NOMO-1 treated with dmso at 0.1 percent for 144 hours (cell line): ENCODE data around the gene METTL2A.
"Not testable (repeated sequence)": the region's sequence is repeated elsewhere in the genome, so short reads cannot be mapped to it uniquely, and the experiment has no call there.

Source experiments
- DNase-seq: peaks from one replicate; lab custom pipeline; 2025; ENCODE audit not compliant: unreplicated experiment; lab: John Stamatoyannopoulos, UW

Gene METTL2A

DNA sequence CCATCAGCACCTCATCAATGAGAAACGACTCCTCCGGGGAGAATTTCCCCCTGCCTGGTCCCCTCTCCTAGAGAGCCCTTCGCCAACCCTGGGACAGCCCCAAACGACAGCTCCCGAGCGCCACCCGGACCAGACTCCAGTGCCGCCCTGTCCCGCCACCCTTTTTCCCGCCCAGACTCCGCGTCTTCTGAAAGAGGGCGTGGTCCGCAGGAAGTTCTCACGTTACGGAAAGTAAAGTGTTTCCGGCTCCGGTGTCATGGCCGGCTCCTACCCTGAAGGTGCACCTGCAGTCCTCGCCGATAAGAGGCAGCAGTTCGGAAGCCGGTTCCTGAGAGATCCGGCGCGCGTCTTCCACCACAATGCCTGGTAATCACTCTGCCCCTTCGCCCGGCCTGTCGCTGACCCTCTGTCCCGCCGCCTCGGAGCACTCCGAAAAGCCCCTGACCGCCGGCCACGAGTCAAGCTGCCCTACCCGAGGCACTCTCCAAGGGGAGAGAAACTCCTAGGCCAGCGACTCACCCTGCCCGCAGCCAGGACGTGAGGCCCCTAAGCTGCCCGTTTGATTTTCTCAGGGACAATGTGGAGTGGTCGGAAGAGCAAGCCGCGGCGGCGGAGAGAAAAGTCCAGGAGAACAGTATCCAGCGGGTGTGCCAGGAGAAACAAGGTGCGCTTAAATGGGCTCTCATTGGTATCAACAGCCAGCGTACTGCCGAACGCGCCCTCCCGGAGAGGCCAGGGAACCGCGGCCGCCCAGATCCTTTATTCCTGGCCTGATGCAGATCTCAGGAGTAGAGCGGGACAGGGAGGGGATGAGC lies at the start of gene METTL2A:
Gene METTL2A, plus strand, starts transcription at position 251 of the 815 bp plus-strand sequence. Its CDS starts 6 bp downstream, at position 257.
- peak; percentile 86 for DNase-seq

DNA sequence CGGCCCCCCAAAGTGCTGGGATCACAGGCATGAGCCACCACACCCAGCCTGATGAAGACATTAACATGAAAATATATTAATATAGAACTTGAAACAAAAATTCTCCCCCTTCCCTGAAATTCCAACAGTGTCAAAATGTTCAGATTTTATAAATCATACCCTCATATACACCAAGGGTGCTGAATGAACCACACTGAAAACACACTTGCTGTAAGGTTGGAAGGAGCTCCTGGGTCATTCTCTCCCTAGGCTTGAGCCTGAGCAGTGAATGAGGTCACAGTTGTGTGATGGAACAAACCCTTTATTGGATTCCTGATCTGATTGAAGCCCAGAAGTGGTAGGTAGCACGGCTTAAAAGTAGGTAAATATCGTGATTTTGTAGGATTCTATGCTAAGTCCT lies 43.4 kb upstream of the METTL2A start, which contains the start of gene EFCAB3:
Gene EFCAB3, plus strand, starts transcription at position 301 of the 400 bp plus-strand sequence. CDS start 2,427 bp downstream, outside the sequence.
- DNase-seq, result no peak

- DNase-seq, result no peak
These were observed 42.1 kb upstream of the METTL2A start for GRCh38 chr17:62381561-62381960.

GRCh38 chr17:62388856-62389255 lies 34.8 kb upstream of the METTL2A start:
- no peak for DNase-seq

DNA sequence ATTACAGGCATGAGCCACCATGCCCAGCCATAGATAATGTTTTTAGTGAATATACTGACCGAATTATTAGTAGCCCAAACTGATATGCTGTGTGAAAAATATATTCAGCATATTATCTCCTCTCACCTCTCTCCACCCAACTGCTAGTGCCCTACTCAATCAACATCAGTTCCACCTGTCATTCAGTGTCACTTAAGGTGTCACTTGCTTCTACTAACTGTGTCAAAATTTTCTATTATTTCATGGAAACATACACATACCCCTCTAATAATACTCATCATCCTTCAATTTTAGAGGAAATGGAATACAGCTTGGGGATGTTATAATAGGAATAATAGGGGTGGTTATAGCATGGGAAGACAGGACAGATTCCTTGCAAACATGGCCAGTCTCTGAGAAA lies 30.8 kb upstream of the METTL2A start:
- DNase-seq, result no peak

DNA sequence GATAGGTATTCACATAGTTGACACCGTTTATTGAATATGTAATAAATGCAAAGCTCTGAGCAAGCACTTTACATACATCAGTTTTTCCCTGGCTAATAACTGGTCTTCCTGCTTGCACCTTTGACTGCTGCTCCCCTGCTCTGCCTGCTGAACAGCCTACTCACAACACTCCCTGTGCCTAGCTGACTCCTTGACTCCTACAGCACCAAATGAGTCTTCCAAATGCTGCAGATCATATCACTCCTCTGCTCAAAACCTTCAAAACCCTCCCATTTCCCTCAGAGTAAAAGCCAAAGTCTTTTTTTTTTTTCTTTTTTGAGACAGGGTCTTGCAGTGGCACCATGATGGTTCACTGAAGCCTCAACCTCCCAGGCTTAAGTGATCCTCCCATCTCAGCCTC lies 24.8 kb upstream of the METTL2A start:
- no peak for DNase-seq

GRCh38 chr17:62405451-62405850 lies 18.2 kb upstream of the METTL2A start:
- no peak for DNase-seq

DNA sequence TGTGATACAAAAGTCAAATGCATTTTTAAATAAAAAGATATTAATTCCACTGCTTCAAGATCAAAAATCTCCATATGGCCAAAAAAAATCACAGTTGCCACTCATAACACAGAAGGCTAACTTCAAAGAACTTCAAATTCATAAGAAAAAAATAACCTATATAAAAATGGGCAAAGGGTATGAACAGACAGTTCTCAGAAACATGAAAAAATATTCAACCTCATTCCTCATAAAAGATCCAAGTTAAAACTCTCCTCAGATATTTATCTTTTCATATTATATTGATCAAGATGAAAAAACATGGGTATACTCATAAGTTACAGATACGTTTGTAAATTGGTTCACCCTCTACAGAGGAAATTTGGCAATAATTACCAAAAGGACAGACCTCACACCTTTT lies 10.6 kb upstream of the METTL2A start:
- not testable (repeated sequence) for DNase-seq

DNA sequence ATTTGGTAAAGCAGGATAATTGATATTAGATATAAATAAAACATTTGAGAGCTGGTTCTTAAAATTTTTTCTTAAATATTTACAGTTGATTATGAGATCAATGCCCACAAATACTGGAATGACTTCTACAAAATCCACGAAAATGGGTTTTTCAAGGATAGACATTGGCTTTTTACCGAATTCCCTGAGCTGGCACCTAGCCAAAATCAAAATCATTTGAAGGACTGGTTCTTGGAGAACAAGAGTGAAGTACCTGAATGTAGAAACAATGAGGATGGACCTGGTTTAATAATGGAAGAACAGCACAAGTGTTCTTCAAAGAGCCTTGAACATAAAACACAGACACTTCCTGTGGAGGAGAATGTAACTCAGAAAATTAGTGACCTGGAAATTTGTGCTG lies 2.5 kb downstream of the METTL2A start:
- not testable (repeated sequence) for DNase-seq

- DNase-seq, result not testable (repeated sequence)
These were observed 11.6 kb downstream of the METTL2A start for GRCh38 chr17:62435251-62435650.

- not testable (repeated sequence) for DNase-seq
These were observed 17.5 kb downstream of the METTL2A start for GRCh38 chr17:62441181-62441580.

DNA sequence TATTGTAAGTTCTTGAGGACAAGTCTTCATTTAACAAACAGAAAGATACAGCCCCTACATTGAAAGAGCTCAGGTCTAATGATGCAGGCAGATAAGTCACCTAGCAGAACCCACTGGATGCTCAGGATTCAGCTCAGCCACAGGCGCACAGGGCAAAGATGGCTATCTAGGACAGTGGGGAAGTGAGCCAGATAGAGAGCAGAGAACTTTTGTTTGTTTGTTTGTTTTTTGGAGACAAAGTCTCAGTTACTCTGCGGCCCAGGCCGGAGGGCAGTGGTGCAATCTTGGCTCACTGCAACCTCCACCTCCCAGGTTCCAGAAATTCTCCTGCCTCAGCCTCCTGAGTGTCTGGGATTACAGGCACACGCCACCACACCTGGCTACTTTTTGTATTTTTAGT lies 20.4 kb downstream of the METTL2A start:
- DNase-seq, result no peak

- DNase-seq, result not testable (repeated sequence)
These were observed 22.1 kb downstream of the METTL2A start for GRCh38 chr17:62445791-62446190.

DNA sequence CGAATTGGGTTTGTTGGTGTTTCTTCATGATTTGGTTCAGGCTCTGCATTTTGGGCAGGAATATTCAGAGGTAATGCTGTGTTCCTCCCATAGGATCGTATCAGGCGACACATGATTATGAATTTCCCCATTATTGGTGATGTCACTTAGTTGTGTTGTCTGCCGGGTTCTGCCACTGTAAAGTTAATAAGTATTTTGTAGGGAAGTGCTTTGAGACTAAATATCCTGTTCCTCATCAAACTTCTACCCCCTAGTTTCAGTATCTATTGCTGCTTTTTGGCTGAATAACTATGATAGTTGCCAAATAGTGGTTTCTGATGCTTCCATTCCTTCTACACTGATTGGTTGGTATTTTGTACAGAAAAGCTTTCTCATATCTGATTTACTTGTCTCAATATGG lies 28.5 kb downstream of the METTL2A start:
- not testable (repeated sequence) for DNase-seq

GRCh38 chr17:62453041-62453440 lies 29.3 kb downstream of the METTL2A start:
- DNase-seq, result not testable (repeated sequence)

GRCh38 chr17:62453656-62454055 lies 30.0 kb downstream of the METTL2A start:
- not testable (repeated sequence) for DNase-seq

GRCh38 chr17:62454111-62454510 lies 30.4 kb downstream of the METTL2A start:
- DNase-seq, result not testable (repeated sequence)

DNA sequence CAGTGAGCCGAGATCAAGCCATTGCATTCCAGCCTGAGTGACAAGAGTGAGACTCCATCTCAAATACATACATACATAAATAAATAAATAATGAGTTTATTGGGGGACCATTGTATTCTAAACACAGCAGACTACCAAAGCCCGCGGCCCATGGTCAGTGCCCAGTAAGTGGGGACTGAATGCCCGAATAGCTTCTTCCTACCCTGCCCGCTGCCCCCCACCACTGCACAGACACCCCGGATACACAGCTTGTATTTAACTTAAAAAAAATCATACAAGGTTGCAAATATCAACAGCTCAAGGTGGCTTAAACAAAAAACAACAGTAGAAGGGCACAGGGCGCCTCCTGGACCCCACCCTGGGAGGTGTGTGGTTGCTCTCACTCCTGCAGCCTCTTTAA lies 32.3 kb downstream of the METTL2A start:
- DNase-seq, result no peak

GRCh38 chr17:62458483-62458882 lies 34.8 kb downstream of the METTL2A start:
- not testable (repeated sequence) for DNase-seq

DNA sequence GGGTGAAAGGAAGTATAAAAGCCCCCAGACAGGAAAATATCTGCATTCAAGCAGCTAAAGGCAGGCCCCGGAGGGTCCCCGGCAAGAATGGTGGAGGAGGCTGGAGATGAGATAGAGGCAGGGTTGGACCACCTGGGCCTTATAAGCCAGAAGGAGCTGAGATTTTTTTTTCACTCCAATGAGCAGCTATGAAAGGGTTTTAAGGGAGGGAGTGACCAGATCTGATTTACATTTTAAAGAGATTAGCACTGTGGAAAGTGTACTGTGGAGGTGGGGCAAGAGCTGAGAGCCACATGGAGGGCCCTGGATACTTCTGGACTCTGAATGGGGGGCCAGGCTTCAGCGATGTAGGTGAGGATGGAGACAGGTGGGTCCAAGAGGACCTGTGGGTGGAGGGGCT lies 40.7 kb downstream of the METTL2A start:
- DNase-seq, result not testable (repeated sequence)

- DNase-seq, result not testable (repeated sequence)
These were observed 41.6 kb downstream of the METTL2A start for GRCh38 chr17:62465271-62465670.

DNA sequence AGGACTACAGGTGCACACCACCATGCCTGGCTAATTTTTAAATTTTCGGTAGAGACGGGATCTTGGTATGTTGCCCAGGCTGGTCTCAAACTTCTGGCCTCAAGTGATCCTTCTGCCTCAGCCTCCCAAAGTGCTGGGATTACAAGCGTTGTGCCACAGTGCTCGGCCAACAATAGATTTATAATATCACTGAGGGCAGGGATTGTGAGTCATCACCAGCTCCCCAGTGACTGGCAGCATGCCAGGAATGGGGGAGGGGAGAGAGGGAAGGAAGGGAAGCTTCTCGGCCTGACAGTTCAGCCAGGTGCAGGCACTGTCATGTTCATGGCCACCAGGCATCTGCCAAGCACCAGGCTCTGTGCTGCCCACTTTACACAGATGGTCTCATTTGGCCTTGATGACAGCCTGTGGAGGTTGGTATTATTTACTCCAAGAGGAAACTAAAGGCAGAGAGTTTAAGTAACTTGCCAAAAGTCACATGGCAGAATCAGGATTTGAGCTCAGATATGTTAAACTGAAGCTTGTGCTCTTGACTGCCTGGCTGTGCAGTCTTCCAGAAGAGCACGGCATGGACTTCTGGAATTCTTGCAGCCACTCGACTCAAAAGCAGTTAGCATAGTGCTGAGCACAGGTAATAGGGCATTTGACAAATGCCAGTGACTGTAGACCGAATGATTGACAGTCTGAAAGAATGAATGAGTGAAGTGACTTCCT lies 47.1 kb downstream of the METTL2A start:
- DNase-seq, result peak; percentile 50
